ENCODE data around the gene TTC24. TPM values are rescaled to one million over a fixed set of nuclear protein-coding genes. Genes with fewer than 3 reads are reported as not detected.
A peak's percentile ranks its signal among the peaks of the same experiment; 100 is the strongest.
"Not testable (repeated sequence)": the region's sequence is repeated elsewhere in the genome, so short reads cannot be mapped to it uniquely, and the experiment has no call there.

TTC24 gene
- total and polyA plus RNA-seq, 8 donors = not detected

DNA sequence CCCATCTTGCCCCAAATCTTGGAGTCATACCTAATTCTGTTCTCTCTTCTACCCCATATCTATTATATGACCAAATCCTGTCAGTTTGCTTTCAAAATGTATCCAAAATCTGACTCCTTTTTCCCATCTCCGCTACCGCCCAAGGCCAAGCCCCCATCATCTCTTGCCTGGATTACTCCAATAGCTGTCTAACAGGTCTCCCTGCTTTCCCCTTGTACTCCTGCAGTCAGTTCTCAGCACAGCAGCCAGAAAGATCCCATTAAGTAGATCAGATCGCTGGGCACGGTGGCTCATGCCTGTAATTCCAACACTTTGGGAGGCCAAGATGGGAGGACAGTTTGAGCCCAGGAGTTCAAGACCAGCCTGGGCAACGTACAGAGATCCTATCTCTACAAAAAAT, 27.0 kb upstream of the TTC24 start:
- DNase-seq (no peak), FAIRE-seq (no peak), ATAC-seq (no peak)
- Histone ChIP-seq H3K4me1 (no peaks in the 10 kb centered on the region), H3K9me3 (no peaks in the 10 kb centered on the region), H3K4me3 (no peak overlapping the region), H3K36me3 (no peaks in the 10 kb centered on the region), H3K27me3 (no peaks in the 10 kb centered on the region), H3K27ac (no peak overlapping the region)
- intact Hi-C loops (cut with DNase I) = no loop called here
- WGBS, 2 donors = 76% methylated on average over 5 of the region's 5 CpGs
- TF ChIP-seq, protein P1, sequence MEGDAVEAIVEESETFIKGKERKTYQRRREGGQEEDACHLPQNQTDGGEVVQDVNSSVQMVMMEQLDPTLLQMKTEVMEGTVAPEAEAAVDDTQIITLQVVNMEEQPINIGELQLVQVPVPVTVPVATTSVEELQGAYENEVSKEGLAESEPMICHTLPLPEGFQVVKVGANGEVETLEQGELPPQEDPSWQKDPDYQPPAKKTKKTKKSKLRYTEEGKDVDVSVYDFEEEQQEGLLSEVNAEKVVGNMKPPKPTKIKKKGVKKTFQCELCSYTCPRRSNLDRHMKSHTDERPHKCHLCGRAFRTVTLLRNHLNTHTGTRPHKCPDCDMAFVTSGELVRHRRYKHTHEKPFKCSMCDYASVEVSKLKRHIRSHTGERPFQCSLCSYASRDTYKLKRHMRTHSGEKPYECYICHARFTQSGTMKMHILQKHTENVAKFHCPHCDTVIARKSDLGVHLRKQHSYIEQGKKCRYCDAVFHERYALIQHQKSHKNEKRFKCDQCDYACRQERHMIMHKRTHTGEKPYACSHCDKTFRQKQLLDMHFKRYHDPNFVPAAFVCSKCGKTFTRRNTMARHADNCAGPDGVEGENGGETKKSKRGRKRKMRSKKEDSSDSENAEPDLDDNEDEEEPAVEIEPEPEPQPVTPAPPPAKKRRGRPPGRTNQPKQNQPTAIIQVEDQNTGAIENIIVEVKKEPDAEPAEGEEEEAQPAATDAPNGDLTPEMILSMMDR (IDR thresholded peaks at IDR 0.05) = no peak

DNA sequence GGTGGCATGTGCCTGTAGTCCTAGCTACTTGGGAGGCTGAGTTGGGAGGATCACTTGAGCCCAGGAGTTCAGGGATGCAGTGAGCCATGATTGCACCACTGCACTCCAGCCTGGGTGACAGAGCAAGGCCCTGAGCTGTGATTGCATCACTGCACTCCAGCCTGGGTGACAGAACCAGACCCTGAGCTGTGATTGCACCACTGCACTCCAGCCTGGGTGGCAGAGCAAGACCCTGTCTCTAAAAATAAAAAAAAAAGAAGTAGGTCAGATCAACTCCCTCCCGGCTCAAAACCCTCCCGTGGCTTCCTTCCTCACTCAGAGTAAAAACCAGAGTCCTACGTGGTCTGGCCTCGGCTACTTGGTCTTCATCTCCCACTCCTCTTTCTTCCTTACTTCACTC, 26.6 kb upstream of the TTC24 start:
- WGBS, 2 donors = 89 to 100% methylated on average over 4 of the region's 4 CpGs
- H3K27me3 ChIP-seq; H3K4me3 ChIP-seq; intact Hi-C loops (cut with DNase I); H3K9me3 ChIP-seq; FAIRE-seq; H3K27ac ChIP-seq; H3K36me3 ChIP-seq; H3K4me1 ChIP-seq: not testable (repeated sequence)
- ATAC-seq = peak in 2 of 4 donors; percentile 59 to 65
- DNase-seq = peak in 2 of 6 donors; percentile 25 to 32

DNA sequence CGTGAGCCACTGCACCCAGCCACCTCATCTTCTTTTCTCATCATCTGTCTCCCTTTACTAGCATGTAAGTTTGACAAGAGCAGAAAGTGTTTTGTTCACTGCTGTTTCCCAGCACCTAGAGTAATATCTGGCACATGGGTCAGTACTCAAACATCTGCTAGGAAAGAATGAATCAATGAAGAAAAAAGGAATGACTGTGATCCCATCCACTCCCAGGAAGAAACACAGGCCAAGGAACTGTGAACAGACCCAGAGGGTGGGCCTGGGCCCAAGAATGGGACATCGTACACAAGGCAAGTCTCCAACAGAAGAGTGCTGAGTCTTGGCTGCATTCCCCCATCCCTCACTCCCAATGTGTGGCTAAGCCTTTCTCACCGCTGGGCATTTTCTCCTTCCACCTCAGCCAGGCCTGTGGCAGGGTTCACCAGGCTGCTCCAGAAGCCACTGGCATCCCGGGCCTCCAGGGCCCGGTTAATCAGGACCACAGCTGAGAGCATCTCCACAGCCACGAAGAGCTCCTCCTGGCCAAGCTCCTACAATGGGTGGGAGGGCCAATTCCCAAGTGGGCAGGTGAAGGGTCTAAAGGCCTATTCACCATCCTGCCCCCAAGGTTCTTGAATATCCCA, 25.6 kb upstream of the TTC24 start:
- Histone ChIP-seq H3K27me3 (no peaks in the 10 kb centered on the region), H3K36me3 (no peaks in the 10 kb centered on the region), H3K27ac (no peak overlapping the region), H3K9me3 (no peaks in the 10 kb centered on the region), H3K4me1 (no peaks in the 10 kb centered on the region), H3K4me3 (no peak overlapping the region)
- ATAC-seq (no peak), DNase-seq (peak in 1 of 6 donors; percentile 13), FAIRE-seq (no peak)
- TF ChIP-seq, protein P1 (IDR thresholded peaks at IDR 0.05) = no peak
- intact Hi-C loops (cut with DNase I) = no loop called here
- WGBS, 2 donors = 94 to 97% methylated on average over 6 of the region's 6 CpGs

DNA sequence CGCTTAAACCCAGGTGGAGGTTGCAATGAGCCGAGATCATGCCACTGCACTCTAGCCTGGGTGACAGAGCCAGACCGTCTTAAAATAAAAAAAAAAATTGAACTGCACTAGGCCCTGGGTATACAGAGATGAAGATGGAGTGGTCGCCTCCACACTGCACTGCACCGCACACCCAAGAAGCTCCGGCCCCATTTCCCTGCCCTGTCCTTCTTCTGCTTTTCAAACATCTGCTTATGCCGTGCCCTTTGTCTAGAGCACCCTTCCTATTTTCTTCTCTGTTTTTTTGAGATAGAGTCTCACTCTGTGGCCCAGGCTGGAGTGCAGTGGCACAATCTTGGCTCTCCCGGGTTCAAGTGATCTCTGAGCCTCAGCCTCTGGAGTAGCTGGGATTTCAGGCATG, 24.6 kb upstream of the TTC24 start:
- FAIRE-seq (no peak), DNase-seq (peak in 1 of 6 donors; percentile 7)

DNA sequence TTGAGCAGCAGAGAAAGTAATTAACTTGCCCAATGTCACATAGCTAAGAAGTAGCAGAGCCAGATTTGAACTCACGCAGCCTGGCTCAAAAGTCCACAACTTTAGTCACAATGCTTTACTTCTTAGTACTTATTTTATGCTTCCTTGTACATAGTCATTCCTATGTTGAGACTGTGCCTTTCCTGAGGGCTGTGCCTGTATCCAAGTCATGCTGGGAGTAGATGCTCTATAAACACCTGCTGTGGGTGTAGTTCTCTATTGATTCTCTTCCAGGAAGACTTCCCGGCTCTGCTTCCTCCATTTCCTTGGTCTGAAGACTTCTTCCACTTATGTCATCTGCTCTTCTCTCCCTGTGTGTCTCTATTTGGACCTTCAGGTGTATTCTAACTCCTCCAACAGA, 23.8 kb upstream of the TTC24 start:
- intact Hi-C loops (cut with DNase I) = no loop called here
- H3K27ac ChIP-seq = no peak overlapping the region
- FAIRE-seq (no peak), ATAC-seq (no peak), DNase-seq (no peak)
- H3K4me3 ChIP-seq = no peak overlapping the region
- H3K9me3 ChIP-seq = no peaks in the 10 kb centered on the region
- TF ChIP-seq, protein P1 (IDR thresholded peaks at IDR 0.05) = no peak
- 57 to 70% methylated on average over 2 of the region's 2 CpGs for WGBS, 2 donors
- H3K27me3 ChIP-seq = no peaks in the 10 kb centered on the region
- no peaks in the 10 kb centered on the region for H3K36me3 ChIP-seq
- no peaks in the 10 kb centered on the region for H3K4me1 ChIP-seq

More for the DNA sequence above, 24.6 kb upstream of the TTC24 start:
- ATAC-seq = no peak
- no peak overlapping the region for H3K4me3 ChIP-seq
- no peaks in the 10 kb centered on the region for H3K36me3 ChIP-seq
- TF ChIP-seq, protein P1 (IDR thresholded peaks at IDR 0.05) = no peak
- no peaks in the 10 kb centered on the region for H3K9me3 ChIP-seq
- intact Hi-C loops (cut with DNase I) = no loop called here
- H3K4me1 ChIP-seq = no peaks in the 10 kb centered on the region
- 81 to 86% methylated on average over 8 of the region's 8 CpGs for WGBS, 2 donors
- H3K27ac ChIP-seq = no peak overlapping the region
- no peaks in the 10 kb centered on the region for H3K27me3 ChIP-seq

Measured in pancreas (tissue), 10 donors.